GM23338 (cell line): ENCODE results near the gene PPFIA1. TPM values are rescaled to one million over a fixed set of nuclear protein-coding genes. Genes with fewer than 3 reads are reported as not detected.

Experiments
- ATAC-seq: fragments of 200-7000 bp; cut with Tn5 transposase; 3 replicates; pipeline ENCODE4 v1.9.1; 2020
- DNase-seq: peaks from one replicate; pipeline ENCODE4 v3.0.0-alpha.2; 2015; ENCODE audit warnings: low spot score
- H2AFZ ChIP-seq: fragments of 200-600 bp; sonication (generic); 2 replicates; pipeline ENCODE4 v1.8.0; 2016; ENCODE audit warnings: antibody characterized with exemption, mild to moderate bottlenecking, moderate library complexity
- H3F3A ChIP-seq: fragments of 200-600 bp; sonication (generic); replicated peaks from 2 replicates; pipeline ENCODE4 v1.8.0; 2017; ENCODE audit warnings: antibody characterized with exemption, mixed run types, low read depth
- H3K27ac ChIP-seq: fragments of 200-600 bp; sonication (generic); 2 replicates; pipeline ENCODE4 v1.6.1; 2016; ENCODE audit warnings: low read depth
- H3K27me3 ChIP-seq: fragments of 200-600 bp; sonication (generic); 2 replicates; pipeline ENCODE4 v1.8.0; 2016; ENCODE audit warnings: mild to moderate bottlenecking, mixed run types, moderate library complexity; ENCODE audit not compliant: insufficient read depth
- H3K36me3 ChIP-seq: fragments of 200-600 bp; sonication (generic); 2 replicates; pipeline ENCODE4 v1.8.0; 2016; ENCODE audit warnings: mild to moderate bottlenecking; ENCODE audit not compliant: insufficient read depth
- H3K4me1 ChIP-seq: fragments of 200-600 bp; sonication (generic); 2 replicates; pipeline ENCODE4 v1.8.0; 2016; ENCODE audit warnings: mild to moderate bottlenecking, moderate library complexity; ENCODE audit not compliant: insufficient read depth
- H3K4me2 ChIP-seq: fragments of 200-600 bp; sonication (generic); 2 replicates; pipeline ENCODE4 v1.7.1; 2017; ENCODE audit warnings: mixed run types
- H3K4me3 ChIP-seq: fragments of 200-600 bp; sonication (generic); 2 replicates; pipeline ENCODE4 v1.6.1; 2016; ENCODE audit warnings: mixed run types
- H3K79me2 ChIP-seq: fragments of 200-600 bp; sonication (generic); replicated peaks from 2 replicates; pipeline ENCODE4 v1.8.0; 2017; ENCODE audit warnings: mild to moderate bottlenecking; ENCODE audit not compliant: insufficient read depth
- H3K9me2 ChIP-seq: fragments of 200-600 bp; sonication (generic); 2 replicates; pipeline ENCODE4 v1.8.0; 2017; ENCODE audit not compliant: insufficient read depth
- H4K20me1 ChIP-seq: fragments of 200-600 bp; sonication (generic); replicated peaks from 2 replicates; pipeline ENCODE4 v1.8.0; 2017; ENCODE audit warnings: mild to moderate bottlenecking; ENCODE audit not compliant: insufficient read depth
- H3K27ac Mint-ChIP-seq: 2 replicates; pipeline ENCODE4 v1.8.0; 2020; ENCODE audit warnings: inconsistent platforms, mild to moderate bottlenecking, moderate library complexity, mixed read lengths
- H3K27me3 Mint-ChIP-seq: 3 replicates; pipeline ENCODE4 v1.8.0; 2022; ENCODE audit warnings: low read depth, mild to moderate bottlenecking, moderate library complexity, mixed read lengths, inconsistent platforms; ENCODE audit not compliant: insufficient read depth, poor library complexity
- H3K36me3 Mint-ChIP-seq: 3 replicates; pipeline ENCODE4 v1.8.0; 2021; ENCODE audit warnings: low read depth, mild to moderate bottlenecking, inconsistent platforms, moderate library complexity, mixed read lengths
- H3K4me1 Mint-ChIP-seq: 3 replicates; pipeline ENCODE4 v1.8.0; 2020; ENCODE audit warnings: mild to moderate bottlenecking, inconsistent platforms, mixed read lengths
- H3K4me3 Mint-ChIP-seq: 3 replicates; pipeline ENCODE4 v1.8.0; 2021; ENCODE audit warnings: moderate library complexity, mild to moderate bottlenecking, inconsistent platforms, mixed read lengths
- H3K9me3 Mint-ChIP-seq: 3 replicates; pipeline ENCODE4 v1.8.0; 2020; ENCODE audit warnings: moderate library complexity, mild to moderate bottlenecking, inconsistent platforms, mixed read lengths
- CTCF ChIP-seq, 2 experiments: fragments of 200-600 bp in 1 of 2; sonication (generic) in 1 of 2; conservative IDR thresholded peaks; 2 replicates each; pipeline versions ENCODE4 v1.5.1 to v1.6.1; 2016 to 2017; ENCODE audit warnings: antibody characterized with exemption in 2 of 2, low read depth in 2 of 2, mild to moderate bottlenecking in 2 of 2, moderate library complexity in 1 of 2
- EZH2 ChIP-seq: fragments of 200-600 bp; sonication (generic); IDR thresholded peaks from one replicate; pipeline ENCODE4 v1.8.0; 2017; ENCODE audit warnings: antibody characterized with exemption, mild to moderate bottlenecking, low read depth; ENCODE audit not compliant: unreplicated experiment
- NANOG ChIP-seq: IDR thresholded peaks from 2 replicates; pipeline ENCODE4 v1.6.1; 2016; ENCODE audit warnings: antibody characterized with exemption, borderline replicate concordance
- POLR2AphosphoS5 ChIP-seq: IDR thresholded peaks from 2 replicates; pipeline ENCODE4 v1.6.1; 2016; ENCODE audit warnings: antibody characterized with exemption, low read depth
- ZNF114 ChIP-seq: fragments of 250-450 bp; sonication (Bioruptor Pico); IDR thresholded peaks from 2 replicates; pipeline ENCODE4 v1.5.0; 2020; ENCODE audit warnings: mild to moderate bottlenecking, moderate library complexity
- ZNF331 ChIP-seq: fragments of 250-450 bp; sonication (Bioruptor Pico); IDR thresholded peaks from 2 replicates; pipeline ENCODE4 v1.5.0; 2020; ENCODE audit warnings: low read depth, mild to moderate bottlenecking, moderate library complexity
- ZNF462 ChIP-seq: fragments of 250-450 bp; sonication (Bioruptor Pico); IDR thresholded peaks from 2 replicates; pipeline ENCODE4 v1.5.0; 2020; ENCODE audit warnings: mild to moderate bottlenecking, moderate library complexity
- polyA plus RNA-seq: library from polyadenylated mRNA; unstranded; fragments of >200 nt; fragmentation: Nextera tagmentation; extraction: Ambion mirVana; gene quantifications from 2 replicates; pipeline ENCODE4 v1.2.1, GENCODE V29; 2016
- total RNA-seq: library from RNA; depleted of rRNA; stranded (reverse); fragments of >200 nt; shearing (Covaris generic); gene quantifications from 2 replicates; pipeline ENCODE4 v1.2.3, GENCODE V29; 2014

The PPFIA1 gene
- total and polyA plus RNA-seq, 2 experiments from 2014 or later, result 41.7 to 62.0 TPM

- no peak for TF ChIP-seq ZNF462 (CRISPR knock-in tag)
Observed at GRCh38 chr11:70353329-70353728, 82.8 kb downstream of the PPFIA1 start (continued).

- no peaks in the 10 kb centered on the region for H3K4me1 Mint-ChIP-seq
- no peak overlapping the region for H3K27ac ChIP-seq
- H3K27me3 ChIP-seq, result no peaks in the 10 kb centered on the region
- peaks cover 1% of the 10 kb centered on the region for H3K27me3 Mint-ChIP-seq
- no peak overlapping the region for H3K4me3 Mint-ChIP-seq
- no peak overlapping the region for H3K4me3 ChIP-seq
- H3K4me2 ChIP-seq, result no peak overlapping the region
- peaks cover 27% of the 10 kb centered on the region for H3K36me3 ChIP-seq
- H3F3A ChIP-seq, result no peaks in the 10 kb centered on the region
- no peak for DNase-seq
- no peak overlapping the region for H2AFZ ChIP-seq
- no peaks in the 10 kb centered on the region for H3K9me2 ChIP-seq
- peaks cover 18% of the 10 kb centered on the region for H4K20me1 ChIP-seq
- peaks cover 4% of the 10 kb centered on the region; the same call in 1 of the 2 replicates for H3K79me2 ChIP-seq
- no peaks in the 10 kb centered on the region for H3K4me1 ChIP-seq
- H3K9me3 Mint-ChIP-seq, result no peaks in the 10 kb centered on the region
- H3K36me3 Mint-ChIP-seq, result peaks cover 67% of the 10 kb centered on the region
- no peak overlapping the region for H3K27ac Mint-ChIP-seq
- no peak for ATAC-seq
- TF ChIP-seq ZNF462 (CRISPR knock-in tag), result no peak
- TF ChIP-seq NANOG, result no peak
- TF ChIP-seq CTCF (conservative IDR thresholded peaks at IDR 0.05; ENCODE audit: low read depth in 2 of 2), result no peak
- no peak for TF ChIP-seq EZH2
- TF ChIP-seq ZNF331 (CRISPR knock-in tag), result no peak
- no peak for TF ChIP-seq POLR2AphosphoS5
- no peak for TF ChIP-seq ZNF114 (CRISPR knock-in tag)
Observed at GRCh38 chr11:70353900-70354568, 83.5 kb downstream of the PPFIA1 start.
